Endometrial microvascular endothelial cells (primary cell): ENCODE measurements around the gene HACD4. TPM values are rescaled to one million over a fixed set of nuclear protein-coding genes. Genes with fewer than 3 reads are reported as not detected.

Experiments used
- in situ Hi-C: cut with HindIII; loops from 2 replicates; pipeline ENCODE4 v1.10.0; 2017; ENCODE audit warnings: low sequenced_read_pairs, low pct_unique_long_range_greater_than_20kb; ENCODE audit errors: inconsistent ontology term
- total RNA-seq: library from RNA; depleted of rRNA; stranded (reverse); fragments of >200 nt; gene quantifications from one replicate; pipeline ENCODE4 v1.2.3, GENCODE V29; 2015; ENCODE audit errors: inconsistent ontology term

Gene HACD4, protein sequence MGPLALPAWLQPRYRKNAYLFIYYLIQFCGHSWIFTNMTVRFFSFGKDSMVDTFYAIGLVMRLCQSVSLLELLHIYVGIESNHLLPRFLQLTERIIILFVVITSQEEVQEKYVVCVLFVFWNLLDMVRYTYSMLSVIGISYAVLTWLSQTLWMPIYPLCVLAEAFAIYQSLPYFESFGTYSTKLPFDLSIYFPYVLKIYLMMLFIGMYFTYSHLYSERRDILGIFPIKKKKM
- total RNA-seq, result 2.0 TPM

DNA sequence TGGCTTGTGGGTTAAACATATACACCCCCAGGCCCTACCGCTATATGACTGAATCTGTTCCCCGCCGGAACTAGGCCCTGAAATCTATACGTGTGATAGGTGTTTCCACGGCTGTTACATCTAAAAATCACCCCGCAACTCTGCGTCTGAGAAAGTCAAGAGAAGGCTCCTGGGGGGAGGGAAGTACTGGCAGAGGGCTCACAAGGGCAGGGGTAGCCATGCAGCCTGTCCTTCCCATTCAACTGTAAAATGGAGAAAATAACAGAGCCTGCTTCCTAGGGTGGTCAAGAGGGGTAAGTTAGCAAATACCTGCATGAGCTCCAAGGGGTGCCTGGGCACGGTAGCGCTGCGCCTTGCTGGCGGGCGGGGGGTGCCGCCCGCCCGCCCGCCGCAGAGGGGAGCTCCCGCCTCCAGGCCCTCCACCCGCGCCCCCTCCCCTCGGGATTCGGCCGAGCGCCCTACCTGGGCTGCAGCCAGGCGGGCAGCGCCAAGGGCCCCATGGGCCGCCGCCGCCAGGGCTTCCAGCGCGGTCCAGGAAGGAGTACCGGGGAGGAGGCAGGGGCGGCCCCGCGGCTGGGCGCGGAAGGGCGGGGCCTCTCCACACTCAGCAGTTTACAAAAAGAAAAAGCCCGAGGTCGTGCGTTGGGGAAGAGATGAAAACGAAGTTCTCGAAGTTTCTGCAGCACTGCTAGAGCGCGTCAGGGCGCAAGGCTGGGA, at the start of gene HACD4:
HACD4 (minus strand) TSS at position 550 of the 717 bp plus-strand sequence; CDS start at position 500, 50 bp downstream.
- in situ Hi-C loops, result no loop called here

DNA sequence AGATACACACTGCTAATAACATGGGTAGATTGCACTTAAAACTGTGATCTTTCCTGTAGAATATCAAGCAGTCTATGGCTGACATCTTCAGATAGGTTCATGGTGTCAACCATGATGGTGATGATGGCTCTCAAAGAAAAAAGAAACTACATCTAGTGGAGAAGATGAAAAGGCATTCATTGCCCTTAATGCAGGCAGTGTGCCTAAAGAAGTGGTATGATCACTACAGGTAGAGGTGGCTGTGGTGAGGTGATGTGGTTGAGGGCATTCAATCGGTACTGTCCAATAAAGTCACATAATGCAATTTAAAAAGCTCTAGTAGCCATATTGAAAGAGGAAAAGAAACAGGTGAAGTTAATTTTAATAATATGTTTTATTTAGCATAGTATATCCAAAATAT, 49.4 kb upstream of the HACD4 start:
- in situ Hi-C loops, result no loop called here

DNA sequence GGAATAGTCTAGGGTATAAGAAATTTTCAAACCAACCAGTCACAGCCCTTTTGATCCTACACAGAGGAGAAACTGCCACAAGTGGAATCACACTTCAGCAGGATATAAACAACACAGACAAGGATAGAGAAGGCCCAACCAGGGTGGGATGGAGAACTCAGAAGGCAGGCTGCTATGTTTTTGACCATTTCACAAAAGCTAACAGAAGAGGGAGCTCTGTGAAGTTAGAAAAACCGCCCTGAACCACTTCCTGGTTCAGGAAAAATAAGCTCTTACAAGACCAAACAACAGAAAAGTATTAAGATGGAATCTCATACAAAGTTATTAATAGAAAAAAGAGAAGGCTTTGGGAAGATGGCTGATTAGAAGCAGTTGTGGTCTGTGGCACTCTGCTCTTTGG, 47.3 kb upstream of the HACD4 start:
- in situ Hi-C loops, result no loop called here

DNA sequence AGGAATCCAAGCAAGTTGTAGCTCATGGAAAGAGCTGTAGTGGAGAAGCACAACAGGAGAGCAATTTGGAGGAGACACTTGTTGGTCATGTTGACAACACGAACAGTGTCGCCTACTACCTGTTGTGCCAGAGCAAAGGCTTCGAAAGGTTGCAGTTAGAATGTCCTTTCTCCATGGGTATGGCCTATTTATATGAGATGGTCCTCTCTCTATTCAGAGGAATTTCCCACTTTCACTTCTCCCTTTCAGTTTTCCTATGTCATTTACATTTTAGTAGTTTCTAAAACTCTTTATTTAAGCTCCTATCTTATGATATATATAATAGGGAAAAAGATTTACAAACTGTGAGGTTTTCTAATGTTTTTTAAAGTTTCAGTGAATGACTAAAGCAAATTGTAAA, 46.3 kb upstream of the HACD4 start, which contains the start of gene IFNB1:
IFNB1 (minus strand) TSS at position 162 of the 400 bp plus-strand sequence; CDS start at position 89, 73 bp downstream.
- in situ Hi-C loops, result no loop called here

DNA sequence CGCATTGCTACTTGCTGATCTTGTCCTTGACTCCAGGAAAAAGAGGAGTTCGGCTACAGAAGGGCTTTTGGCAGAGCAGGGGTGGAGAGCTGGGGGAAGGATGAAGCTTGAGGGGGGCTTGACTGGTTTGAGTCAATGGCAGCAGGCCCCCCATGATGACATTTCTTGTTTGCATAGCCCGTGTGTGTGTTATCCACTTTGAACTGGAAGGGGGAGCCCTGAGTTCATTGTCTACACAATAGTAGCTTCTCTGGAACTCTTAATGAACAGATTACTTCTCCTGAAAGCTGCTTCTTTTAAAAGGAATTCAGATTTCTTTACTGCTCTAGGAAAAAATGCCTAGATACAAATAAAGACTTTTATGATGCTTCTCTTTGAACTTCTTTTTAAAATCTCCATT, 44.0 kb upstream of the HACD4 start:
- in situ Hi-C loops, result no loop called here

DNA sequence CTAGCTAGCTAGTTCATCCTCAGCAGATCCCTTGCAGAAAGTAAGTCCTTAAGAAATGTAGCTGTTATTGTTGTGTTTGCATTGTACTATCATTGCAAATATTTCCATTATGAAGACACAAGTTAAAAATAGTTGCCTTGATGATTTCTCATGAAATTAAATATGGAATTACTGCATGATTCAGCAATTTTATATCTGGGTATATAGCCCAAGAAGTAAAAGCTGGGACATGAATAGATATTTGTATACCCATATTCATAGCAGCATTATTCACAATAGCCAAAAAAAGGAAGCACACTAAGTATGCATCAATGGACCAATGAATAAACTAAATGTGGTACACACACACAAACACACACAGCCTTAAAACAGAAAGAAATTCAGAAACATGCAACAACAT, 39.5 kb upstream of the HACD4 start:
- in situ Hi-C loops, result no loop called here

DNA sequence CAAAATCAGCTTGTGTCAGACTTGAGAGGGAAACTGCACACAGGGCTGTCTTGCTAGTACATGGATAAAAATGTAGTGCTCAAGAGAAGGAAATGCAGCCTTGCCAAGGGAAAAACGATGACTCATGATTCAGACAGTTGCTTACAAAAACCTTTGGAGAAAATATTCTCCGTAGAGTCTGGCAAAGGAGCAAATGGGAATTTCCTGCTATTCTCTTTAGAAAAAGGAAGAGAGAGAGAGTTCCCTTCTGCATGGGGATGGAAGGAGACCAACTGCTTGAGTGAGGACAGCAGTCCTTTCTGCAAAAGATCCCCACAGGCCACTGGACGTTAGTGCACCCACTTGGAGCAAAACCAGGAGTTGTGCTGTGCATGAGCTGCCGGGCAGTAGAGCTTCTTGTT, 38.7 kb upstream of the HACD4 start:
- in situ Hi-C loops, result no loop called here

DNA sequence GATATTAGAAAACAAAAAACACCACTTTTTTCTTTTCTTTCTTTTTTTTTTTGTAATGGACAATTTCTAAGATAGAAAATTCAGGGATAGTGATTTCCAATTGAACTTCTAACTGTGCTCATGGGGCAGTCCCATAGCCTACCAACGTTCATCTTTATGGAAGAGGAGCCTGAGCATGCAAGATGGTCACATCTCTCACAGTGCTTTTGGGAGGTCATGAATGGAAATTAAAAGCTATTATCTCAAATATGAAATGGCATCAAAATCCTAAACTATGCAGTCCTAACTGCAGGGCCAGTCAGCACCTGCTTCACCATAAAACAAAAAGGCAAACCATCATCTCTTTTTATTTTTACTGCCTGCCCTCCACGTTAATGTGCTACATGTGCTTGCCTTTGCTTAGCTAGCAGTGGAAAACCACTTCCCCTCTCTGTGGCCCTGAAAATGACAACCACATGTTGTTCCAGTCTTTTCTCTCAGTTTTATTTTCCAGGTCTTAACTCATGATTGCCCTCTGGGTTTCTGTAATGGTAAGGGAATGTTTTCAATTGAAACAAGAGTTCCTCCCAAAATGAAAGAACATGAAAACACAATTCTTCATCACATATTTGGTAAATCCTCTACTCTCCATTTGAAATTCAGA, 29.6 kb upstream of the HACD4 start:
- in situ Hi-C loops, result no loop called here

DNA sequence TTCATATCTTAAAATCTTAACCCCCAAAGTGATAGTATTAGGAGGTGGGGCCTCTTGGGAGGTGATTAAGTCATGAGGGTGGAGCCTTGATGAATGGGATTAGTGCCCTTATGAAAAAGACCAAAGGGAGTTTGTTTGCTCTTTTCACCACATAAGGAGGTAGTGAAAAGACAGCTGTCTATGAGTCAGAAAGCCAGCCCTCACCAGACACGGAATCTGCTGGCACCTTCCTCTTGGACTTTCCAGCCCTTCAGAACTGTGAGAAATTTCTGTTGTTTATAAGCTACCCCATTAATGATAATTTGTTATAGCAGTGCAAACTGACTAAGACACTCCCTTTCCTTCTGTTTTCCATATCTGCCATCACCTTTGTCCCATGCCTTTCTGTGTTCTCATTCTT, 25.5 kb upstream of the HACD4 start:
- in situ Hi-C loops, result no loop called here

DNA sequence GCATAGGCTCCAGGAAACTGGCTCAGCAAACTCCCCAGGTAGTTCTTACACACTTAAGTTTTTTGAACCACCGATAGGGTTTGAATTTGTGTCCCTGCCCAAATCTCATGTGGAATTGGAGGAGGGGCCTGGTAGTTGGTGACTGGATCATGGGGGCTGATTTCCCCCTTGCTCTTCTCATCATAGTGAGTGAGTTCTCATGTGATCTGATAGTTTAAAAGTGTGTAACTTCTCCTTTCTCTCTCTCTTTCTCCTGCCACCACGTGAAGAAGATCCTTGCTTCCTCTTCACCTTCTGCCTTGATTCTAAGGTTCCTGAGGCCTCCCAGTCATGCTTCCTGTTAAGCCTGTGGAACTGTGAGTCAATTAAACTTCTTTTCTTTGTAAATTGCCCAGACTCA, 22.4 kb upstream of the HACD4 start:
- in situ Hi-C loops, result no loop called here

DNA sequence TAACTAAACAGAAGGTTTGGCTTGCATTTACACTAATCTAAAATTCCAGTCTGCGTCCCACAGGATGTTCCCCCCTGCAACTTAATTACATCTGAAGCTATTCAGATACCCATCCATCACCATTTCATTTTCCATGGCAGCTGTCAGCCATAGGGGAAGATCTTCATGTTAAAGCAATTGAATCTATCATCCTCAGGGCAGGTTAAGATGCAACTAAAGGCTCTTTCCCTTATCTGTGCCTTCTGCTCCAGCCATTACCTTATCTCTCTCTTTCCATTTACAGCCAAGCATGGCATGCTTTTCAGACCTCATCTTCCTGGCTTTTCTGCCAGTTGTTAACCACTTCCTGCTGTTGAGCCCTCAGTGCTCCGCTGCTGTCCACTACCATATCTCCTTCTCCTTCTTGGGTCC, 15.8 kb upstream of the HACD4 start:
- in situ Hi-C loops, result no loop called here

DNA sequence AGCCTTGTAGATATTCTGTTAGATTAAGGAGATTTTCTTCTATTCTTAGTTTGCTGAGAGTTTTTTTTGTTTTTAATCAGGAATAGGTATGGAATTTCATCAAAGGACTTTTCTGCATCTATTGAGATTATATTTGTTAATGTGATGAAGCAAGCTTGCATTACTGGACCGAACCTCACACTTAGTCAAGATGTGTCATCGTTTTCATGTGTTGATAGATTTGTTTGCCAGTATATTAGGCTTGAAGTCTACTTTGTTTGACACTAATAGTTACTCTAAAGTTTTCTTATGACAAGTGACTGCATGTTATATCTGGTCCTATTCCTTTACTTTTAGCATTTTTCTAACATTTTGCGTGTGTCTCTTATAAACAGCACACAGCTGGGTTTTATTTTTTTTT, 12.4 kb upstream of the HACD4 start:
- in situ Hi-C loops, result no loop called here

DNA sequence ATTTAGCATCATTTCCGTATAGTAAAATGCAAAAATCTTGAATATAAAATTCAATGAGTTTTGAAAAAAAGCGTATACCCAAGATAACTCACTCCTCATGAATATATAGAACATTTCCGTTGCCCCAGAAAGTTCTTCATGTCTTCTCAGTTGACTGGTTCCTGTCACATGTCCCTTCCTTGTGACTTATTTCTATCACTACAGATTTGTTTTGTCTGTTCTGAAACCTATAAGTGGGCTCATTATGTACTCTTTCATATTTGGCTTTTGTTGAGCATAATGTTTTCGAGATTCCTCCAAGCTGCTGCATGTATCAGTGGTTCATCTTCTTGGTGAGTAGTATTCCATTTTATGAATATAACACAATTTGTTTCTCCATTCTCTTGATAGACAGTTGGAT, 11.0 kb upstream of the HACD4 start:
- in situ Hi-C loops, result no loop called here

DNA sequence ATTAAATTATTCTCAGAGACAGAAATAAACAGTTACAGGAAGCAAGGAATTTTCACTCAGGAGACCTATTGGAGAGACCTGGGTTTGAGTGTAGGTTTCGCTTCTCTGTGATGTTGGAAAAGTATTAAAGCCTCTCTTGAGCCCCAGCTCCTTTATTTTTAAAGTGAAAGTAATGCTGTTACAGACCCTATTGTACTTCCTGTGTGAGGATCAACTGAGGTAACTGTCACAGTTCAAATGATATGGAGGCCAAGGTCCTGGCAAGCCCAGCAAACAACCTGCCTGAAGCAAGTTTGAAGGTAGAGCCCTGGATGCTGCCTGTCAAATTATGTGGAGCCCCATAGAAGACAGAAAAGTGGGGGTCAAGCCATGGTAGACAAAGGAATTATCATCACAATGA, 7.9 kb upstream of the HACD4 start:
- in situ Hi-C loops, result no loop called here

DNA sequence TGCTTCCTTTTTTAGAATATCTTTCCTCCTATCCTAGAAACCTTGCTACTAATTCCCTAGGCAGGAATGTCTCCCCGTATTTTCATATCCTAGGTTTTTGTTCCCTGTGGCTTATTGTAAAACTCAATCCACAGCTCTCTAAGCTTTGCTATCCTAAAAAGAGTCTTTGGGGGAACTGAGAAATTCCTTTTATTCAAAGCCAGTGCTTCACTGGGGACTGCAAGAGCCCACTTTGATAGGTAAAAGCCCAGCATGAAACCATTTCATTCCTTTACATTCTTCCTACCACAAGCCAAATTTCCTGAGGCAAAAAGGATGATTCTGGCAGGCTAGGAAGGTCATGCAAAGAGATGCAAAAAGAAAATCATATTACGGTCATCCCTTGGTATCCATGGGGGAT, 5.8 kb upstream of the HACD4 start:
- in situ Hi-C loops, result no loop called here

DNA sequence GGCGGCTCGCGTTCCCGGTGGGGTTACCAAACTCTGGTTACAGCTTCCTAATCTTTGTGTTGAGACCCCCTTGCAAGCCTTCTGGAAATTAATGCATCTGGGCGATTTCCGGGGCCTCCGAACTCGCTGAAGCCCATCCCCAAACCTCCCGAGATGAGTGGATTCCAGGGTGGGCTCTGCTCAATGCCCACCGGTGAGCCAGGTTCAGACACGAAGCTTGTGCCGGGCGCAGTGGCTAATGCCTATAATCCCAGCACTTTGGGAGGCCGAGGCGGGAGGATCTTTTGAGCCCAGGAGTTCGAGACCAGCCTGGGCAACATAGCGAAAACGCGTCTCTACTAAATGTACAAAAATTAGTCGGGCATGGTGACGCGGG, 356 bp upstream of the HACD4 start:
- in situ Hi-C loops, result no loop called here

DNA sequence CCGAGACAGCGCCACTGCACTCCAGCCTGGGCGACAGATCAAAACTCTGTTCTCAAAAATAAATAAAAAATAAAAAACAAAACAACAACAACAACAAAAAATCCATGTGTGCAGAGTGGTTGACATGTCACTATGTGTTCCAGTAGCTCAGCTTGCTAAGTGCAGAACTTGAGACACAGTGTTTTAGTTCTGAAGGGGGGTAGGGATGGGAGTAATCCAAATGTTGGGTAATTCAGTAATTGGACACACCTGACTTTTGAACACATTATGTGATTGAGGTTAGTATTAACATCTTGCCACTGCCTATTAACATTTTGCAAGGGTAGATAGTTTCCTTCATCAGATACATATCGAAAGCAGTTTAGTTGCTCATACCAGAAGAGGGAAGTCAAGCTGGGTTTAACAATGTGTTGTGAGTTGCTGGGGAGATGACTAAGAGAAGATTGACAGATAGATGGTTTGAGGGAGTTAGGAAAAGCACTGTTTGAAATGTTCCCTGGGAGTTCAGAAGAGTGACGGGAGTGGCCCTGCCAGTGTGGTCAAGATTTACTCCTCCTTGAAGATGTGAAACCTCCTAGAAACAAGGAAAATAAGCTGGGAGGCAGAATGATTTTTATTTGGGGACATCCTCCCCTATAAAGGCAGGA, 928 bp downstream of the HACD4 start:
- in situ Hi-C loops, result no loop called here

DNA sequence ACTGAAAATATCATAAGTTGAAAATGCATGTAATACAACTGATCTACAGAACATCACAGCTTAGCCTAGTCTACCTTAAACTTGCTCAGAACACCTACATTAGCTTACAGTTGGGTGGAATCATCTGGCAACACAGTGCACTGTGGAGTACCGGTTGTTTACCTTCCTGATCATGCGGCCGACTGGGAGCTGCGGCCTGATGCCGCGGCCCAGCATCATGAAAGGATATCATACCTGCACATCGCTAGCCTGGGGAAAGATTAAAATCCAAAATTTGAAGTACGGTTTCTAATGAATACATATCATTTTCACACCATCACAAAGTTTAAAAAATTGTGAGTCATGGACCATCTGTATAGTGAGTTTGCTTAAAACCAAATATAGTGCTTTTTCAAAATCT, 1.8 kb downstream of the HACD4 start:
- in situ Hi-C loops, result no loop called here

DNA sequence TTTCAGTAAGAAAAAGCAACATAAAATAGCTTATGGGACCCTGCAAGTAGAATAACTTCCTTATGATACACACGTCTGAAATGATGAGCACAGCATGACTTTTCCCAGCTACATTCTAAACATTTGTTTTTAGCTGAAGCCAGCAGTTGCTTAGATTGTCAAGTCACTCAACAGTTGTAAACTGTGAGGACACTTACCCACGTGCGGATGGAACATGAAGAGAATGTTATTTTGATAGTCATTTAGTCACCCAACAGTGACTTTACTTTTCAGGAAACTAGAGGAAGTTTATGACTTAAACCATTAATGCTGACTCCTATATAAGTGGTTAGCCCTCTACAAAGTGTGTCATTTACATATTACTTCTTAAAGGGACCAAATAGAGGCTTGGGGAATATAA, 3.0 kb downstream of the HACD4 start:
- in situ Hi-C loops, result no loop called here

DNA sequence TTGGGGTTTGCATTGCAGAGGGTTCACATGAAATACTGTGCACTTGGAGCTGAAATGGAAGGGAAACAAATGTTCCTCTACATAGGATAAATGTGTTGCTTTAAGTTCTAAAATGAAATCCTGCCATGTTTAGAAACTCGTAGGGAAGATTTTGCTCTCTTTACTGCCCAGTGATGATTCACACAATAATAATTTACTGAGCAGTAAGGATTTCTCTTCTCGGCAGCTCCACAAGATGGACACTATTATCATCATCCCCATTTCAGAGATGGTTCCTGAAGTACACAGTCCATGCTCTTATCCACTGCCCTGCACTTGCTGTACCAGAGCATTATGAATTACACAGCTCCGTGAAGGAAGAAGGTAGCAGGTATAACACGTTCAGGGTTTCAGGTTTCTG, 4.1 kb downstream of the HACD4 start:
- in situ Hi-C loops, result no loop called here
